ENCODE measurements around the gene IGF1R.

The IGF1R gene

DNA sequence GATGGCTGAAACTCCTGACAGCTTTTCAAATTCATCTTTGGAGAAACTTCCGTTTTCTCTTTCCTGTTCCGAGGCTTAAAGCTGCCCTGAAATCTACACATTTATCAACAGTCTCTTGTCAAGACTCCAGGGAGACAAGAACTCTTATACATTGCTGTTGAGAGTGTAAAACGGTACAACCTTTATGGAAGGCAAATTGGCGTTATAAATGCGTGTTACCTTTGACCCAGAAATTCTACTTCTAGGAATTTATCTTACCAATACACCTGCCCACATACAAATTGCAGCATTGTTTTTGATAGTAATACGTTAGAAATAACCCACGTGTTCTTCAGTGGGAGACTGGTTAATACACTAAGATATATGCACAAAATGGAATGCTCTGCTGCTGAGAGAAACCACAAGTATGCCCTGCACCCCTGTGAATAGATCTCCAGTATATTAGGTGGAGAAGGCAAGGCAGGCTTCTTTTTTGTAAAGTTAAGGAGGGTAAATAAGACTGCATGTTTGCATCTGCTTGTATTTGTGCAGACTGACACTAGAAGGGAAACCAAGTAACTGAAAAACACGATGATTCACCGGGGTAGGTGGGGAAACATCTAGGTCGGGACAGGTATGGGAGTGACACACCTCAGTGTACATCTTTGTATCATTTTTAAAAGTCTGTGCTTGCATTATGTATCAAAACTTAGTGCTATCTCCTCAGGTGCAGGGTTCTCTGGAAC lies 97.5 kb downstream of the IGF1R start:
- no peak for DNase-seq (ENCODE audit: low spot score)

DNA sequence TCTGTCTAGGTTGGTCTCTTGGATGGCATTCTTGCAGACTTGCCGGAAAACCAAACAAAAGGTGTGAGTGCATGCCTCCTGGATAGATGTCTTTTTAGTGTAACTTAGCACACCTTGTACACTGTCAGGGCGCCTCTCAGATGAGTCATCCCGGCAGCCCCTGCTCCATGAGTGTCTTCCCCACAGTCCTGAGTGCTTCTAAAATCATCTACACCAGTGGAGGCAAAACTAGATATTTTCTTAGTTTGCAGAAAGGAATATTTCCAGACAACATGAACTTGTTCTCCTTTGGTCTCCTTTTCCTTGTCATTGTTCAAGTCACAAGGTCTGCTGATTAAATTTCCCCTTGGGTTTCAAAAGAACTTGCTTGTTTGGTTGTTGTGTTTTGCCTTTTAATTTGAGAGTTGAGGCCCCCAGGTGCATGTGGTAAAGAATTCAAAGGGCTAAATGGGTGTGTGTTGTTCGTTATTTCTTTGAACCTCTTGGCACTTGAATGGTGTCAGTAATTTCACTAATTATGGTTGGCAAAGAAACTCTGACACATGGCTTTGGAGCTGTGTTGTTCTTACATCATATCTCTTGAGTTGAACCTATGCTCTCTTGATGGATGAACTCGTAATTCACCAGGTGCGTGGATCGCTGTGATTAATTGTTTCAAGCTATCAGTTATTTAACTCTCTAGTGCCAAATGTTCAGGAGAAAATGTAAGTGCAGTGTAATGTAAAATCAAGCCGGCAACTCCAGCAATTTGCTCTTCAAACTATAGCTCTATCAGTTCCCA lies 98.2 kb downstream of the IGF1R start:
- DNase-seq (ENCODE audit: low spot score) = no peak

DNA sequence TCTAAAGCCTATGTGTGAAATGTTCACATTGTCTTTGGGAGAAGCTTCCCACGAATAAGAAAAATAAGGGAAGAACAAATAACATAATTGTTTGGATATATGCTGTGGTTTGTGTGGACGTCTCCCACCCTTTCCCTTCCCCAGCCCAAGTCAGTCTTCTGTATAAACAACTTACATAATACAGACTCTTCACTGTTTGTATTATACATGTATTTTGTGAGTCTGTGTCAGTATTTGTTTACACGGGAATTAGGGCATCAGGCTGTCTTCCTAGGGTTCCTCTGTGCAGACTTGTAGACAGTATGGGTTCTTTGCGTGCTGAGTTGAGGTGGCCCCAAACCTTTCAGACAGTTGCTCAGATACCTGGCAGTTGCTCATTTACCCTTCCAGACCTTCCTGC lies 103.4 kb downstream of the IGF1R start:
- no peak for DNase-seq (ENCODE audit: low spot score)

DNA sequence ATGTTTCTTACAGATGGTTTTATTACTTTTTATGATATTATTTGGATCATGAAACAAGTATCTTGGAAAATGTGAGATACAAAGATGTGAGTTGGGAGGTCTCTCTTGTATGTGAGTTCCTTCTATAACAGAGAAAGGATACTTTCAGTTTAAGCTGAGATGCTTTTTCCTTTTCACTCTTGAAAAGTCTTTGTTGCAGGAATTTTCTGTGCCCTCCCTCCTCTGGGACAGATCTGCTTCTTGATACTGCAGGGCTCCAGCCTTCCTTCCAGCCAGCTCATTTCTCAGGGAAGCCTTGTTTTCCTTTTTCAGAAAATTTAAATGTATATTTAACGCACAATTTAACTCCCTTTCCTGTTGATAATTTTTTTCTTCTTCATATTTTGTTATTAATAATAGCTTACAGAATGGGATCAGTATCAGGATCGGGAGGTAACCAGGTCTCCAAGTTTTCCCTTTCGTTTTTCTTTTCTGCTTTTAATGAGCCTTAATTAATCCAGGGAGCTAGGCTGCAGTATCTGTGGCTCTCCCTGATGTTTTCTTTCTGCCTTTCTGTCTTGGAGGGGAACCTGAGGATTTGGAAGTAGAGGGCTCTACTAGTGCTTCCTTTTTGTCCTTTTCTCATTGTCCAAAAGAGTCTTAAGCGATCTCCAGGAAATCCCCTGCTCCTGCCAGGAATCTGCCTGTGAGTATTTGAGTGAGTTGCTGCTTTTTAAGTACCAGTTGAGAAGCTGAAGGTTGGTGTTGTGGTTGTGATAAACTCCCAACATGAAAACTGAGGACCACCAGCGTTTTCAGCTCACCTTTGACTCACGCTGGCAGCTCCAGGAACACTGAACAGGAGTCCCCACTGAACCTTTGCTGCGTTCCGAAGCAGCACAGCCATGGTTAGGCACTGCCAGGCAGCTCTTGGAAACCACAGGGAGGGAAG lies 105.7 kb downstream of the IGF1R start:
- no peak for DNase-seq (ENCODE audit: low spot score)

DNA sequence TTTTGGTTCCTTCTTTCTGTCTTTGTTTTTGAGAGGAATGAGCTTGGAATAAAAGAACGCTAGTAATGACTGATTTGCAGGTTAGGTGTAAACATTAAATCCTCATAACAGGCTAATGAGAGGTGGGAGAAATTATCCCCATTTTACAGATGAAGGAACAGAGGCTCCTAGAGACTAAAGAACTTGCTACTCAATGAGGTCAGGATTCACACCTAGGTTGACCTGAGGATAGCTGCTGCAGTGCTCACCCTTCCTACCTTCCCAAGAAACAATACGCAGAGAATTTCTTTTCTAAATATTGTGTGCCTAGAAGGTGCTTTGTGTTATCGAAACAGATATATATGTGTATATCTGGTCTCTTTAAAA lies 106.3 kb downstream of the IGF1R start:
- no peak for DNase-seq (ENCODE audit: low spot score)

DNA sequence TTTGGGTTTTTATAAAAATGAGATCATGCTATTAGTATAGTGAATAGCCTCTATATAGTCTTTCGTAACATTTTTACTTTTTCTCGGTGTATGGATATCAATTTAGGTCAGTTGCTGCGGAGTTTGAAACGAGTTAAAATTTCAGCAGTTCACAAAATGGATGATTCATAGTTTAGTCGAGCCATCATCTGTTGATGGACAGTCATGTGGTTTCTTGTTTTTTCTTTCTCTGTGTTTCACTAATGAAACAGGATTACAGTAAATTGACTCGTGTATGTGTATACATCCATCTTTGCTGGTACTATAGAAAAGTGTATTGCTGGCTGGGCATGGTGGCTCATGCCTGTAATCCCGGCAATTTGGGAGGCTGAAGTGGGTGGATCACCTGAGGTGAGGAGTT lies 106.8 kb downstream of the IGF1R start:
- DNase-seq (ENCODE audit: low spot score) = no peak

DNA sequence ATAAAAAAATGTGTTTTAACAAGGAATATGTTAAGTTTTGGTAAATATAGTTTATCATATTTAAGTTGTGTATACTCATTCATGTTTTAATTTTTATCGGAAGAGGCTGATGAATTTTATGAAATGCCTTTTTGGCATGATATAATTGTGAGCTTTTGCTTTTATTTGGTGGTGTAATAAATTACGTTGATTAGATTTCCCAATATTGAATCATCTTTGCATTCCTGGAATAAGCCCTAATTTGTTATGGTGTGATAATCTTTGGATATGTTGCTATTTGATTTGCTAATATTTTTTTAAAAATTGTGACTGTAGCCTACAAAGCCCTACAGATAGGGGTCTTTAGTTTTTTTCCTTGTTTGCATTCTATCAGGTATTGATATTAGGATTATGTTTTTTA lies 107.4 kb downstream of the IGF1R start:
- no peak for DNase-seq (ENCODE audit: low spot score)

DNA sequence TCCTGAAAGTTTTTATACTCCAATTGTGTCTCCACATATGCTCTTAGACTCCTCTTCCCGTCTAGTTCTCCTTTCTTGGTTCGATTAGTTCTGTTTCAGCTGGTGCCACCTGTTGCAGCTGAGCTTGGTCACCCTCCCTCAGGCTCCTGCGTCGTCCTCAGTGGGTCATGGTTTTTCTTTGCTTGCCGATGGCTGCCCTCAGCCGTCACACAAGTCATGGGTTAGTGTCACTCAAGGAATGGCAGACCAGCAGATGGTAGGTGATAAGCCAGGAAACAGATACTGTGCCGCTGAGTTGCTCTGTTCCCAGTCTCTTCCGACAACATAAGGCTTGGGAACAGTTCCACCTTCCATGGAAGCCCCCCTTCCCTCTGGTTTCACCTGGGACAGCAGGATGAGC lies 109.9 kb downstream of the IGF1R start:
- no peak for DNase-seq (ENCODE audit: low spot score)

DNA sequence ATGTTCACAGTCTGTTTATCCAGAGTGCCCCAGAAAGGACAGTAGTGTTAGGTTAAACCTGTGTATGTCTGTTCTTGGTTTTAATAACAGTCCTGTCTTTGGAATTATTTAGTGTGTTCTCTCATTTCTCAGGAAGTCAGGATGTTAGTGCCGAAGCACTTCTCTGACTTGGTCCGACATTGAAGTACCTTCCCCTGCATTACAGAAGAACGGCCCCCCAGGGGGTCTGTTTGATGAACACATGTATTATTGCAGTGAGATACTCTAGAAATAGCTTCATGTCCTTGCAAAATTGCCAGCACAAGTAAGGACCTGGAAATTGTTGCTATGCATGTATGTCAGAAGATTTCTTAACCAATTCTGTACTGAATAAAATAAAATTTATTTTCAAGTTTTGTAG lies 110.9 kb downstream of the IGF1R start:
- no peak for DNase-seq (ENCODE audit: low spot score)

DNA sequence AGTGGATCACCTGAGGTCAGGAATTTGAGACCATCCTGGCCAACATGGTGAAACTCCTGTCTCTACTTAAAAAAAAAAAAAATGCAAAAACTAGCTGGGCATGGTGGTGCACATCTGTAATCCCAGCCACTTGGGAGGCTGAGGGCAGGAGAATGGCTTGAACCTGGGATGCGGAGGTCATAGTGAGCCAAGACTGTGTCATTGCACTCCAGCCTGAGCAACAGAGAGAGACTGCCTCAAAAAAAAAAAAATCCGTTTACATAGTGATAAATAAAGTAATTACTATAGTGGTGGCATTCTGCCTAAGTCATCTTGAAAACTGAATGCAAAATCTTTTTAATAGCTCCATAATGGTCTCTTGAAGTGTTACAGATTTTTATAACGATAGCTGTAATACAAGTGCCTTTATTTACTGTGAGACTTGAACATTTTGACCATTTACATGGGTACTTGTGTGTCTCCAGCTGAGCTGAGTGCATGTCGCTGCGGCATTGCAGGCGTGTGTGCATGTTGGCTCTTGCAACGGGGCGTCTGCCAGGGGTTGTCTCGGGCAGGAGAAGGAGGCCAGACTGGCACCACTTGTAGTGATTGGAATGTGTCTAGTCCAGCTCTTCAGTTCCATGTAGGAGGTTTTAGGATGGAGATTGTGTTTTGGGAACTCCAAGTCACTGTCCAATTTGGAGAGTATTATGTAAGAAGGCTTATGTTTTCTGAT lies 111.9 kb downstream of the IGF1R start:
- DNase-seq (ENCODE audit: low spot score) = no peak

DNA sequence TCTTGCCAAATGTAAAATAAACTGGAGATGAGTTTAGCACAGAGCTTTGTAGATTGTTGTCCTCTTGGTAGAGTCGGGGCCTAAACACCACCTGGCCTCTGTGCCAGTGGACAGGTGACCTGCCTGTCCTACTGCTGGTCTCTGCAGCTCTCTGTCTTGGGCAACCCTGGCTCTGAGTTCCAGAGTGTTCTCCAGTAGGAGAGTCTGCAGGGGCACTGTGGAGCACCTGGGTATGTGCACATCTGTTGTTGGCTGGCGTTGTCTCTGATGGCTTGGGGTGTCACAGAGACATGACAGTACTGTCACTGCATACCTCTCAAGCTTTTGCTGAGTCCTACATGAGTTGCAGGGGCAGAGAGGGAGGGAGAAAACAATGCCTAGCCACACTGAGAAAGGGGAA lies 112.6 kb downstream of the IGF1R start:
- no peak for DNase-seq (ENCODE audit: low spot score)

DNA sequence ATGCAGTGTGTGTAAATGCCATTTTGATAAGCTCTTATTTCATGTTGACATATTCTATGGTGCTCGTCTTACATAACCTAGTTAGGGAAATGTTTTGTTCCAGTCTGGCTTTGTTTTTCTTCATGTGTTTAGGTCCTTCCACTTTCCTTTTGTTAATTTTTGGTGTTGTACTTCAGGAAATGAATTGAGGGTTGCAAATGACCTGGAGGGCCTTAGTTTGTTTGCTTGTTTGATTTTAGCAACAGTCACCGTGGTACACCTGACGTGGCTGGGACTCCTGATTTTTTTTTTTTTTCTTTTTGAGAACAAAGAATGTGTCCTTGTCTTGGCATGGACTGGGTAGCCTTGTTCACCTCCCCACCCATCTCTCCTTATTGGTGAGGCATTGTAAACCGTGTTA lies 114.8 kb downstream of the IGF1R start:
- no peak for DNase-seq (ENCODE audit: low spot score)

DNA sequence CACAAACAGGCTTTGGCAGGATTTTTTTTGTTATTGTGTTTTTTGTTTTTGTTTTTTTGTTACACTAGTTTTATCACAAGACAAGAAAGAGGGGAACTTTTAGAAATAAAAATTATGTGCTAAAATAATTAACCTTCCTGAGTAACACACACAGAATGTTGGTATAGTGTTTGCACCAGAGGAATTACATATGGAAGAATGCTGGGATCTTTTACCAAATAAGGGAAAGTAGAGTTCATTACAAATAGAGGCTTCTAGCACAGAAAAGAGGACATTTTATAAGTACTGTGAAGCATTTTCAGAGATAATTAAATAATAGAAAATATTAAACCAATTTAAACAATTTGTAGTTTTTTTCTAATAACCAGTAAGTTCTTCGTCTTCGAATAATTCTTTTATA lies 116.0 kb downstream of the IGF1R start:
- DNase-seq (ENCODE audit: low spot score) = no peak

DNA sequence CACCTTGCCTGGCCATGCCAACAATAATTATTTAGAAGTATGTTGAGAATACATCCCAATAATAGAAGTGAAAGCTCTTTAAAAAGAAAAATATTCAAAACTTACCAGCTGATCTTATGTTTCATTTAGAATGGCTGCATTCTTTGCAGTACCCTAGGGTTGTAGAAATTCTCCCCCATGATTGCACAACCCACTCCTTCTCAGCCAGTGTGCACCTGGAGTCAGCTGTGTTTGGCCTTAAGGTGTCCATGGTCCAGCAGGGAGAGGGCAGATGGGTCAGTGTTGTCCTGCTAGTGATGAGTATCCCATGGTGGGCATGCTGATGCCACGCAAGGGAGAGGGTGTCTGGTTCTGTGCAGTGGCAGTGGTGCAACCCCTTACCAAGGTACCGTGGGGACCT lies 117.3 kb downstream of the IGF1R start:
- no peak for DNase-seq (ENCODE audit: low spot score)

DNA sequence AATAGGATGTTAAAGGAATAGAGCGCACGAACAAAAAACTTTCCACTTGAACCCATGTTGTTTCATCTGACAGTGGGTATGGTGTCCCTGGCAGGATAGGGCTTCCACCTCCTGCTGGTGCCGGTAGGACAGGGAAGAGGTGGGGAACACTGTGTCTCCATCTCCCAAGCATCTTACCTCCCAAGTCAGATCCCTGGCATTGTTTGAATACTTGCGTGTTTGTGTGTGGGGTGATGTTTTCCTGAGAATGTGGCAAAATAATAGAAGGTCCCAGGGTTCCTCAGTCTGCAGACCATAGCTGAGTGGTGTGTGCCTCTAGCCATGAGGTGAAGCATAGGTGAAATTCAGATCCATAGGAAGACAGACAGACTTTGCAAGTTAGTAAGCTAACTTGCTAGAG lies 119.4 kb downstream of the IGF1R start:
- no peak for DNase-seq (ENCODE audit: low spot score)

DNA sequence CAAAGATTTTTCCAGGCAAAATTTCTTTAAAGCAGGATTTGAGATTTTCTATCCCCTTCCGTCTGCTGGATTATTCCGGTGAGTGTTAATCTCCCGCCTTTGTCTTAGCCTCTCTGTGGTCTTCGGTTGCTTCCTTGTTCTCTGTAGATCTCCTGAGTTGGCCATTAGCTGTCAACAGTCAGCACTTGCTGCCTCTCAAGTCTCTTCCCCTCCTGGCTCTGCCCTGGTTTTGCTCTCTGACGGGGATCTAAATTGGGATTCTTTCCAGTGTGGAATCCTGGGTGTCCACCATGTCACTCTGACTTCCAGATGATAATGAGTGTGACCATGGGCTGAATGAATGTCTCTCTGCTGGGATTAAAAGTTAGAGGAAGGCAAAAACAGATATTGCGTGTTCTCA lies 121.5 kb downstream of the IGF1R start:
- no peak for DNase-seq (ENCODE audit: low spot score)

DNA sequence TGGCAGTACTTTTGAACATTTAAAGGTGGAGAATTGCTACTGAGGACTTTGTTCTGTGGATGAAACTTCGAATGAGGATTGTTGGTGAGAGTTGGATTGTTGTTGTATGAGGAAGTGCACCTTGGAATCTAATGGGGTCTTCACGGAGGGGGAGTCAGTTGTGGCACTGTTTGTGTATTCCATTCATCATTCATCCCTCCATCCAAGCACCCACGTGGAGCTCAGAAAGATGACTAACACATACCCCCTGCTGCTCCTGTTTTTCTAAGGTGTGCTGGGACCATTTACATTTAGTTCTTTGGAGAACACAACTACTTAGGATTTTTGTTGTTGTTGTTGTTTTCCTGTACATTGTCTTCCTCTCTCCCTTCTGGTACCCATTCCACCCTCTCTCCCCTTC lies 122.6 kb downstream of the IGF1R start:
- no peak for DNase-seq (ENCODE audit: low spot score)

DNA sequence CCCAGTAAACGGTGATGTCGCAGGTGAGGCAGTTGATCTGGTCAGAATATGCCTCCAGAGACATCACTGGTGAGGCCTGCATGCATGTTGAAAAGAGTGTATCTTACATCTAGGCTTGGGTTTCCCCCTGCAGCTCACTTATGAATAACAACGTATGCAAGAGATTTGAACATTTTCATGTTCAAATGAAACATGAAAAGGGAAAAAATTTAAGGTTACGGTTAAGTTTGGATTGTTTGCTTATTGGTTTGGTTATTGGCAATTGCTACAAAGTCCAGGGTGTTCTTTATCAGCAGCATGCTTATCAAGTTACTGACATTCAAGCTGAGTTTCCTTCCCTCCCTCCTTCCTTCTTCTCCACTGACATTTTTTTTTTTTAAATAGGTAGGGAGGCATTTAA lies 123.2 kb downstream of the IGF1R start:
- DNase-seq (ENCODE audit: low spot score) = no peak

DNA sequence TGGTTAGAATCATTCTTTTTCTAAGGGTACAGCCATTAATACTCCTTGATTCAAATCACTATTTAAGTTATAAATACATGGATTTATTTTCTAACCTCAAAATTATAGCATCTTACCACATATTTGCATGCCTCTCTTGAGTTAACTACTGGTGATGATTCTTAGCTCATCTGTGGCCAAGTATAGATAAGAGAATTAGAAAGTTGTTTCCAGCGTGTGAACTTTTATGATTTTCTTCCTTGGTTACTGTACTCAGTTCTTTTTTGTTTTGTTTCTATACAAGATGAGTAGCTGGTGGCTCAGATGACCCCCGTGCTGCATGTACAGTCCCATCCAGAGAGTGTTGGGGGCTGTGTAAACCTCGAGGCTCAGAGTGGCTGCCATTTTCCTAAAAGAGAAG lies 124.6 kb downstream of the IGF1R start:
- no peak for DNase-seq (ENCODE audit: low spot score)

DNA sequence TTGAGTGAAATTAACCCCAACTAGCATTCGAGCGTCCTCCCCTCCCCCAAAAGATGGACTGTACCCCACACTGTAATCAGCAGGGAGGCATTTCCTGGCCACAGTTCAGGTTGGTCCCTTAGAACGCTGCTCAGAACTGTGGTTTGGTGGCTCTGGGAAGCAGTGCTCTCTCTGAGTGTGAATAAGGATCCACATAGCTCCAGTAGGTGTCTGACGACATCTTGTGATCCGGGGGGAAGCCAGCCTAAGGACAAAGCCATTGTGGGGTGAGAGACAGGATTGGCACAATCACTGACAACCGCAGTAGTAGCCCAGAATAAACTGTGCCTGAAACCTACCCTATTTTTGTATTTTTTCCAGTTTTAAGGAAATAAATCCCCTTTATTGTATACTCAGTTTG lies 125.3 kb downstream of the IGF1R start:
- DNase-seq (ENCODE audit: low spot score) = no peak

DNA sequence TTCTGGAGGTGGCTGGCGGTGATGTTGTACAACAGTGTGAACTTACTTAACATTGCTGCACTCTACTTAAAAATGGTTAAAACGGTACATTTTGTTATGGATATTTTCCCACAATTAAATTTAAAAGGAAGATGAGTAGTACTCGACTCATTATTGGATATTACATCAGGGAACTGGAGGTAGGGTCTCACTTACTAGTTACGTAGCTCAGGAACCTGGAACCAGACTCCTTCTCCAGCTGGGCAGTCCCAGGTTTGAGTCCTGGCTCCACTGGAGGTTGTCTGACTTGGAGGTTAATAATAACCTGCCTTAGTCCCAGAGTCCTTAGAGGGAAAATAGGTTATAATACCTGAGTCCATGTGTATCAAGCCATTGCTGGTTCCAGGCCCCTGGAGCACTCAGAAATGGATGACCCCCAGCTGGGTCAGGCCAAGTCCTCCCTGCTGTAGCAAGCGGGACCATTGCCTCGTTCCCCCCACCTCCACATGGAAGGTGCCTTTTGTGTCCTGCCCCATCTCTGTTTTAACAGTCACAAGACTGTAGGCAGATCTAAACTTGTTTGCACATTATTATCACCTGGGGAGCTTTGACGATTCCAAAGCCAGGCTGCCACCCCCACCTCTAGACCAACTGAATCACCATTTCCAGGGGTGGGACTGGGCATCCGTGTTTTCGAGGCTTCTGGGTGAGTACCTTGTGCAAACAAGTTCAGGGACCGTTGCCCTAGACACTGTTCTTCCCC lies 126.6 kb downstream of the IGF1R start:
- no peak for DNase-seq (ENCODE audit: low spot score)
